GM19438 (cell line): Measurements from ENCODE around the gene STPG3.

ENCODE experiments used
- ATAC-seq: cut with Tn5 transposase; IDR thresholded peaks from one replicate; pipeline ENCODE4 v1.9.1; 2021; ENCODE audit warnings: low read depth; ENCODE audit not compliant: unreplicated experiment

Gene STPG3

GRCh38 chr9:137264067-137264466 is 13.0 kb downstream of the STPG3 start:
- no peak for ATAC-seq

DNA sequence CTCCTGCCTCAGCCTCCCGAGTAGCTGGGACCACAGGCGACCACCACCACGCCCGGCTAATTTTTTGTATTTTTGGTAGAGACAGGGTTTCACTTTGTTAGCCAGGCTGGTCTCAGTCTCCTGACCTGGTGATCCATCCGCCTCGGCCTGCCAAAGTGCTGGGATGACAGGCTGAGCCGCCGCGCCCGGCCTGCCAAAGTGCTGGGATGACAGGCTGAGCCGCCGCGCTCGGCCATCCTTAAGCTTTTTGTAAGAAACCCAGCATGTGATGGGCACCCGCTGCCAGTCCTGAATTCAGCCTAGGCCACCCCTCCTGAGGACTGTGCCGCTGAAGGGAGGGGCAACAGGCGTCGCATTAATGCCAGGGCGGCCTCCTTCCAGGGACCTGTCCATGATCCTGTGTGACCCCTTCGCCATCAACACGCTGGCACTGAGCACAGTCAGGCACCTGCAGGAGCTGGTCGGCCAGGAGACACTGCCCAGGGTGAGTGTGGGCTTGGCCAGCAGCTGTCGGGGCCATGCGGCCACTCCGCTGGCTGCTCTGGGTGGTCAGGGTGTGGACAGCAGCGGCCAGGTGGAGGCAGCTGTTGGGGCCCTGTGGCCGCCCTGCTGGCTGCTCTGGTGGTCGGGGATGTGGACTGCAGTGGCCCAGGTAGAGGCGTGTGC is 14.5 kb downstream of the STPG3 start:
- no peak for ATAC-seq

DNA sequence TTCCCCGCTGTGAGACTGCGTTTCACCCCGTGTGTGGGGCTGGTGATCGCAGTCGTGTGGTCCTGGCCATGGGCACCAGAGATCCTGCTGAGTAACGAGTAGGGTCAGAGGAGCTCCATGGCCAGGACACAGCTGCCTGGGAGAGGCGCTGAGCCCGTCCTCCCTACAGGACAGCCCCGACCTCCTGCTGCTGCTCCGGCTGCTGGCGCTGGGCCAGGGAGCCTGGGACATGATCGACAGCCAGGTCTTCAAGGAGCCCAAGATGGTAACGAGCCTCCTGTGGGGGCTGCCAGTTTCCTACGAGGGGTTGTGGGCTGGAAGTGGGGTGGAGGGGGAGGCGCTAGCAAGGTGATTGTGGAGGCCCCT is 15.1 kb downstream of the STPG3 start:
- no peak for ATAC-seq

DNA sequence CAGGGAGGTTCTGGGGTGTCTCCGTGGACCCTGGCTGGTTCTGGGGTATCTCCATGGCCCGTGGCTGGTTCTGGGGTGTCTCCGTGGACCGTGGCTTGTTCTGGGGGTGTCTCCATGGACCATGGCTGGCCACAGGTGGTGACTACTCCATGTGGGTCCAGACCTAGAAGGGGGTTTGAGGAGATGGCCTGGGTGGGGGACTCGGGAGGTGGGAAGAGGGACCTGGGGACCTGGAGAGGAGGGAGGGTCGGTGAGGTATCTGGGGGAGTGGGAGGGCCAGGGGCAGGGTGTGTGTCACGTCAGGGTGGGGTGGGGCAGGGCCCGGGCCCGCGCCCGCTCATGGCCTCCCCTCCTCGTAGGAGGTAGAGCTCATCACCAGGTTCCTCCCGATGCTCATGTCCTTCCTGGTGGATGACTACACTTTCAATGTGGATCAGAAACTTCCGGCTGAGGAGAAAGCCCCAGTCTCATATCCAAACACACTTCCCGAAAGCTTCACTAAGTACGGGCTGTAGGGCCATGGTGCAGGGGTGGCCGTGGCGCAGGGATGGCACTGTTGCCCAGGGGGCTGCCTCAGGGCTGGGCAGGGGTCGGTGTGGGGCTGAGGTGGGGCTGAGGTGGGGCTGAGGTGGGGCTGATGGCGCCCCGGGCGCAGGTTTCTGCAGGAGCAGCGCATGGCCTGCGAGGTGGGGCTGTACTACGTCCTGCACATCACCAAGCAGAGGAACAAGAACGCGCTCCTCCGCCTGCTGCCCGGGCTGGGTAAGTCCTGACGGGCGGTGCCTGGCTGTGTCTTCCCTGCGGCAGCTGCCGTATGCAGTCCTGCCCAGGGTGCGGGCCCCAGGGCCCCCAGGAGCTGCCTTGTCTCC is 15.7 kb downstream of the STPG3 start:
- no peak for ATAC-seq

DNA sequence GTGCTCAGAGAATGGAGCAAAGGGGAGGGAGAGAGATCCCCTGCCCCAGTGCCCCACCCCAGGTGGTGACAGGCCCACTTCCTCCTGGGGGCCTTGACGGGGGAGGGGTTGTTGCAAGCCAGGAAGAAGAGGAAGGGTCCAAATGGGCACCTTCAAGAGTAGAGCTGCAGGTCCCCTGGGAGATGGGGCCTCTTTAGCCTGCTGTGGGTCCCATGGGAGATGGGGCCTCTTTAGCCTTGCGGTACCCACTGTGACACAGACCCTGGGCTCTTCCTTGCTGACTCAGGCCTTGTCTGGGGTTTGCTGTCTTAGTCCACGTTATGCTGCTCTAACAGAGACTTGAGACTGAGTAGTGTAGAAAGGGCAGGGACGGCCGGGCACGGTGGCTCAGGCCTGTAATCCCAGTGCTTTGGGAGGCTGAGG is 16.9 kb downstream of the STPG3 start:
- peak; percentile 53 for ATAC-seq

- no peak for ATAC-seq
Observed at GRCh38 chr9:137268538-137269201, 17.6 kb downstream of the STPG3 start.

GRCh38 chr9:137269231-137269772 is 18.2 kb downstream of the STPG3 start:
- no peak for ATAC-seq

DNA sequence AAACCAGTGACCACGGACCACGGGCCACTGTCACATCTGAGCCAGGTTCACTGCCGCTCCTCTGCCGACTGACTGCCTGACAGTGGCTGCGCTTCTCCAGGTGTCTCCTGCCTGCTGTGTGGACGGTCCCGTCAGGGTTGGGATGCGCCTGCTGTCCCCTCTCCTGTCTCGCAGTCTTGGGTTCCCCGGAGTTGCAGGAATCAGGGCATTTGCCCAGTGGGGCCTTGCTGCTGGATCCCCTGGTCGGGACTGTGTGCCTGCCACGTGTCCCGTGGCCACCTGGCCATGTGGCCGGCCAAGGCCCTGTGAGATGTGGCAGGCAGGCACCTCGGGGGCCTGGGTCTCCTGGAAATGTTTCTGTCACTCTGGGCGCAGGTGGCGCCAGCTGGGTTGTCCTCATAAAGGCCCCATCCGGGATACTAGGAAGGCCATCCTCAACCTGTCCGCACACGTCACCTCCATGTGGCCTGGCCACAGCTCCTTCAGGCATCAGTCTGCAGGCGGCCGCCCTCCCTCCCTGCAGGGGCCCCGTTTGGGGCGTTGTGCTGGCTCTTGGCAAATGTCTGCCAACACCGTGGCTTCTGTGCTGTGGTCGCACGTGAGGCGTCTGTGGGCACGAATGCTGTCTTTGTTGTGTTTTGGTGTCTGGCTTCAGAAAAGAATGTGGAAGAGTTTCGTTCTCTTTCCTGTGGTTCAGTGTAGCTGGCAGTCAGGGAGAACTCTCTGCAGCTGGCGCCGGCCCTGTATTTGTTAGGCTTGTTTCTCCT is 20.0 kb downstream of the STPG3 start:
- ATAC-seq = no peak

GRCh38 chr9:137271696-137272076 is 20.6 kb downstream of the STPG3 start:
- no peak for ATAC-seq

- ATAC-seq = no peak
Observed at GRCh38 chr9:137272241-137273094, 21.4 kb downstream of the STPG3 start.

- no peak for ATAC-seq
Observed at GRCh38 chr9:137273095-137273490, 22.0 kb downstream of the STPG3 start.

- ATAC-seq = no peak
Observed at GRCh38 chr9:137273611-137274320, 22.7 kb downstream of the STPG3 start.

DNA sequence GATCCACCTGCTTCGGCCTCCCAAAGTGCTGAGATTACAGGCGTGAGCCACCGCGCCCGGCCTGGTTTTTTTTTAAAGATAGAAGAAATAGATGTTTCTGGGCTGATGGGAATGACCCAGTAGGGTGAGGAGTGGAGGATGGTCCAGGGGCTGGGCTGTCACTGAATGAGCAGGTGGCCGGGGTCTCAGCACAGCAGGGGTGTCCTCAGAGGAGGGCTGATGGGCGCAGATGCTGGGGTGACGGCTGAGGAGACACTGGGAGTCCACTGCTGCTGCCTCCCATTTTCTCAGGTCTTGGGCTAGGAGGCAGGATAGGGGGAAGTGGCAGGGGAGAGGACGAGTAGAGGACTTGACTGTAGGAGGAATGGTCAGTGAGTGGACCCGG is 24.1 kb downstream of the STPG3 start:
- no peak for ATAC-seq

GRCh38 chr9:137275588-137276472 is 24.7 kb downstream of the STPG3 start:
- ATAC-seq = no peak

- no peak for ATAC-seq
Observed at GRCh38 chr9:137276473-137277328, 25.6 kb downstream of the STPG3 start.

DNA sequence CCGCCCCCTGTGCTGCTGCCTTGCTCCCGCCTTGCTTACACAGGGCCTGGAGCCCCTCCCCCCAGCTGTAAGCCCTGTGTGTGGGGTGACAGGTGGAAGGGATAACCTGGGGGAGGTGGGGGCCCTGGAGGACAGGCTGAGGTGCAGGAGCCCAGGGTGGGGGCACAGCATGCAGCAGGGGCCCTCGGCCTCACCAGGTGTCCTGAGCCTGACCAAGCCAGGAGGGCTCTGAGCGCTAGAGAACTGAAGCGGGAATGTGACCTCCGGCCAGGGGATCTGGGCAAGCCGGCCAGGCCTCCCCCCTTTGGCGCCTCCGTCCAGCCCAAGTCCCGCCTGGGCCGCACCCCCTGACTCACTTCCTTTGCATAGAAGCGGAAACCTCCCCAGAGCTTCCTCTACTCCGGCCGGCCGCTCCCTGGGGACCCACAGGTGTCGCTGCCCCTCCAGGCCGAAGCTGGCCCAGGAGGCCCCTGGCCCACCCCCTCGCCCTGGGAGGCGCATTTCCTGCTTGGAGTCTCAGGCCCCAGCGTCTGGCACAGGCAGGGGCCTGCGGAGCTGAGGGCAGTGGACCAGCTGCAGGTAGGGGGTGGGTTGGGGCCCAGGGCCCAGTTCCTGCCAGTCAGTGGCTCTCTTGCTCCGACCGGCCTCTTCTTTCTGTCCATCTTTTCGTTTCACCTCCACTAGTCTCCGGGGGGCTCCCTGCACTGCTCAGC is 26.4 kb downstream of the STPG3 start, which contains the start of gene TOR4A:
TSS of gene TOR4A (plus strand) at position 398 of the 713 bp plus-strand sequence. CDS start 964 bp downstream, outside the sequence.
- ATAC-seq = peak; percentile 65
